H1 (cell line): ENCODE data around the gene NEB. TPM values are rescaled to one million over a fixed set of nuclear protein-coding genes. Genes with fewer than 3 reads are reported as not detected.
"Not testable (repeated sequence)": the region's sequence is repeated elsewhere in the genome, so short reads cannot be mapped to it uniquely, and the experiment has no call there.

Experiments used
- CTCF ChIA-PET: fragments of 300-600 bp; sonication (Branson Sonifier 250); formaldehyde crosslinking; loops from one replicate; lab custom pipeline; 2021; ENCODE audit not compliant: partially characterized antibody; lab: Charles Lee
- POLR2A ChIA-PET: fragments of 300-600 bp; sonication (Branson Sonifier 250); formaldehyde crosslinking; loops from one replicate; lab custom pipeline; 2021; ENCODE audit warnings: inconsistent platforms; ENCODE audit not compliant: partially characterized antibody; lab: Charles Lee
- DNase-seq, 2 experiments: peaks; one replicate each; pipeline versions ENCODE4 v3.0.0 to v3.0.0-alpha.2; 2010 to 2022; ENCODE audit warnings: low spot score in 2 of 2, low read depth in 1 of 2, mixed read lengths in 1 of 2
- FAIRE-seq: peaks from 2 replicates; lab custom pipeline; 2011; peaks lifted over from hg19 to GRCh38; lab: Jason Lieb, UNC
- H2AFZ ChIP-seq: 2 replicates; pipeline ENCODE4 v1.8.1; 2012; ENCODE audit warnings: low read length, inconsistent platforms
- H2AK5ac ChIP-seq: 2 replicates; pipeline ENCODE4 v1.6.1; 2013; ENCODE audit warnings: low read depth, low read length
- H2BK120ac ChIP-seq: replicated peaks from 2 replicates; pipeline ENCODE3; 2013; ENCODE audit warnings: low read depth, low read length, inconsistent platforms
- H2BK12ac ChIP-seq: 2 replicates; pipeline ENCODE4 v1.6.1; 2013; ENCODE audit warnings: low read depth, low read length
- H2BK15ac ChIP-seq: 2 replicates; pipeline ENCODE4 v1.6.1; 2013; ENCODE audit warnings: low read length
- H2BK20ac ChIP-seq: 2 replicates; pipeline ENCODE4 v1.6.1; 2013; ENCODE audit warnings: low read length
- H2BK5ac ChIP-seq: 2 replicates; pipeline ENCODE4 v1.6.1; 2013; ENCODE audit warnings: low read depth, low read length
- H3K14ac ChIP-seq: 2 replicates; pipeline ENCODE4 v1.6.1; 2013; ENCODE audit warnings: inconsistent platforms; ENCODE audit not compliant: insufficient read length
- H3K18ac ChIP-seq: 2 replicates; pipeline ENCODE4 v1.6.1; 2013; ENCODE audit warnings: low read length; ENCODE audit errors: extremely low read depth
- H3K23ac ChIP-seq: 2 replicates; pipeline ENCODE4 v1.6.1; 2013; ENCODE audit warnings: inconsistent platforms; ENCODE audit not compliant: insufficient read length
- H3K23me2 ChIP-seq: 2 replicates; pipeline ENCODE4 v1.6.1; 2013; ENCODE audit warnings: low read depth, low read length
- H3K27ac ChIP-seq: 2 replicates; pipeline ENCODE4 v1.6.1; 2011; ENCODE audit warnings: low read depth, low read length, inconsistent platforms
- H3K27me3 ChIP-seq, 4 experiments: replicated peaks in 1 of 4; 1 replicate in 1 of 4; 2 replicates in 3 of 4; pipeline versions ENCODE4 v1.6.1 to v1.8.1; 2011 to 2013; ENCODE audit warnings: low read length in 3 of 4, mild to moderate bottlenecking in 3 of 4, inconsistent platforms in 2 of 4, mixed read lengths in 2 of 4, moderate library complexity in 1 of 4; ENCODE audit not compliant: control insufficient read depth in 3 of 4, insufficient read depth in 3 of 4; ENCODE audit errors: extremely low read depth in 1 of 4
- H3K36me3 ChIP-seq, 4 experiments: 2 replicates each; pipeline versions ENCODE4 v1.6.1 to v1.8.1; 2011 to 2013; ENCODE audit warnings: mild to moderate bottlenecking in 4 of 4, low read length in 3 of 4, moderate library complexity in 2 of 4, control low read depth in 1 of 4, inconsistent platforms in 1 of 4; ENCODE audit not compliant: insufficient read depth in 4 of 4, control insufficient read depth in 2 of 4
- H3K4ac ChIP-seq: replicated peaks from 2 replicates; pipeline ENCODE3; 2013; ENCODE audit warnings: low read length, low read depth, mixed read lengths, inconsistent platforms; ENCODE audit not compliant: insufficient read length
- H3K4me1 ChIP-seq, 4 experiments: replicated peaks in 1 of 4; 1 replicate in 1 of 4; 2 replicates in 3 of 4; pipeline versions ENCODE4 v1.6.1 to v1.8.1; 2011 to 2013; ENCODE audit warnings: low read length in 3 of 4, inconsistent platforms in 2 of 4, mixed read lengths in 1 of 4; ENCODE audit not compliant: insufficient read depth in 4 of 4, control insufficient read depth in 3 of 4
- H3K4me2 ChIP-seq, 2 experiments: 2 replicates each; pipeline versions ENCODE4 v1.6.1 to v1.8.1; 2011 to 2013; ENCODE audit warnings: low read depth in 2 of 2, low read length in 2 of 2, control low read depth in 1 of 2, inconsistent platforms in 1 of 2, mild to moderate bottlenecking in 1 of 2; ENCODE audit not compliant: insufficient read depth in 1 of 2
- H3K4me3 ChIP-seq, 4 experiments: fragments of 200-600, 300-600 bp in 1 of 4; sonication (generic), shearing (Covaris generic), sonication (Bioruptor Twin) in 1 of 4; 2 replicates each; pipeline versions ENCODE4 v1.5.1 to v1.8.1; 2011 to 2016; ENCODE audit warnings: low read length in 4 of 4, low read depth in 3 of 4, control low read depth in 2 of 4, inconsistent platforms in 2 of 4, mild to moderate bottlenecking in 2 of 4, mixed read lengths in 1 of 4, moderate library complexity in 1 of 4; ENCODE audit not compliant: insufficient read depth in 2 of 4; ENCODE audit errors: extremely low read depth in 1 of 4
- H3K56ac ChIP-seq: replicated peaks from 2 replicates; pipeline ENCODE3; 2013; ENCODE audit warnings: low read depth, mild to moderate bottlenecking, mixed read lengths, low read length, inconsistent platforms; ENCODE audit not compliant: insufficient read length
- H3K79me1 ChIP-seq: 2 replicates; pipeline ENCODE4 v1.6.1; 2013; ENCODE audit warnings: low read depth, low read length, control low read depth
- H3K79me2 ChIP-seq, 2 experiments: 2 replicates each; pipeline versions ENCODE4 v1.6.1 to v1.8.1; 2012 to 2013; ENCODE audit warnings: low read length in 2 of 2, mild to moderate bottlenecking in 2 of 2, inconsistent platforms in 1 of 2; ENCODE audit not compliant: insufficient read depth in 2 of 2, control insufficient read depth in 1 of 2
- H3K9ac ChIP-seq, 4 experiments: replicated peaks in 1 of 4; 1 replicate in 1 of 4; 2 replicates in 3 of 4; pipeline versions ENCODE4 v1.6.1 to v1.8.1; 2011 to 2013; ENCODE audit warnings: low read depth in 3 of 4, low read length in 3 of 4, control low read depth in 2 of 4, mild to moderate bottlenecking in 2 of 4, moderate library complexity in 2 of 4, inconsistent platforms in 1 of 4; ENCODE audit errors: extremely low read depth in 1 of 4
- H3K9me3 ChIP-seq, 2 experiments: 2 replicates each; pipeline versions ENCODE4 v1.6.1 to v1.8.1; 2012 to 2013; ENCODE audit warnings: mild to moderate bottlenecking in 2 of 2, moderate library complexity in 2 of 2, control low read depth in 1 of 2, inconsistent platforms in 1 of 2, low read depth in 1 of 2, low read length in 1 of 2, mixed read lengths in 1 of 2; ENCODE audit not compliant: insufficient read depth in 2 of 2
- H4K20me1 ChIP-seq, 2 experiments: replicated peaks in 1 of 2; 2 replicates each; pipeline versions ENCODE3 to v1.8.1; 2011 to 2013; ENCODE audit warnings: inconsistent platforms in 2 of 2, low read length in 2 of 2, mild to moderate bottlenecking in 1 of 2; ENCODE audit not compliant: insufficient read depth in 2 of 2, control insufficient read depth in 1 of 2
- H4K5ac ChIP-seq: 2 replicates; pipeline ENCODE4 v1.6.1; 2013; ENCODE audit warnings: low read length, low read depth, mixed read lengths, inconsistent platforms; ENCODE audit not compliant: insufficient read length
- H4K8ac ChIP-seq: 2 replicates; pipeline ENCODE4 v1.8.0; 2013; ENCODE audit warnings: mild to moderate bottlenecking, moderate library complexity, low read length, inconsistent platforms; ENCODE audit not compliant: insufficient read depth; ENCODE audit errors: extremely low read depth
- H4K91ac ChIP-seq: replicated peaks from 2 replicates; pipeline ENCODE3; 2013; ENCODE audit warnings: low read length, mixed read lengths, inconsistent platforms; ENCODE audit not compliant: insufficient read length
- WGBS, 2 experiments: shearing (Covaris generic) in 1 of 2; methylation state at CpG; one replicate each; pipeline versions ENCODE4 v1.1.6 to v1.1.7; 2013 to 2015; ENCODE audit warnings: low lambda C conversion rate in 2 of 2, mixed read lengths in 2 of 2, inconsistent platforms in 1 of 2, low coverage in 1 of 2, missing lambda C conversion rate in 1 of 2; ENCODE audit not compliant: insufficient replicate concordance in 2 of 2, insufficient coverage in 1 of 2, insufficient read length in 1 of 2; ENCODE audit errors: extremely low coverage in 1 of 2, missing lambda C conversion rate in 1 of 2; 5-methylcytosine and 5-hydroxymethylcytosine counted together
- polyA plus RNA-seq, 7 experiments: library from polyadenylated mRNA; depleted of rRNA in 3 of 7; stranded (reverse) in 5 of 7; unstranded in 2 of 7; fragments of >200 nt in 5 of 7; fragments of 200-250 nt in 2 of 7; gene quantifications; 1 replicate in 5 of 7; 2 replicates in 1 of 7; 4 replicates in 1 of 7; pipeline versions ENCODE4 v1.2.1 to v1.2.3, GENCODE V29; 2011 to 2013; ENCODE audit warnings: missing spikeins in 2 of 7, mixed read lengths in 2 of 7
- total RNA-seq: library from RNA; stranded (reverse); fragmentation: NEBNext Ultra II Directional; extraction: Animal tissue kit (Norgen Biotek cat#: 25700); gene quantifications from 2 replicates; pipeline ENCODE4 v1.2.1, GENCODE V29; 2021

Gene NEB
- total and polyA plus RNA-seq, 2 of the 8 experiments (the other 6 are each of a cell fraction or from before 2014, with no cell fraction given), result 1.4 to 2.5 TPM

GRCh38 chr2:151607459-151608424 lies 126.5 kb downstream of the NEB start:
- DNase-seq, H3K4ac ChIP-seq, H3K4me1 ChIP-seq, H3K14ac ChIP-seq, H3K4me3 ChIP-seq, H3K18ac ChIP-seq, H4K91ac ChIP-seq, H2BK15ac ChIP-seq, H3K79me2 ChIP-seq, H3K23me2 ChIP-seq, H2BK120ac ChIP-seq, H3K9ac ChIP-seq, H3K36me3 ChIP-seq, H3K4me2 ChIP-seq, H3K27ac ChIP-seq, H3K79me1 ChIP-seq, H2AK5ac ChIP-seq, POLR2A ChIA-PET, H4K8ac ChIP-seq, H2BK5ac ChIP-seq, H2BK12ac ChIP-seq, FAIRE-seq, H3K23ac ChIP-seq, H2AFZ ChIP-seq, H3K27me3 ChIP-seq, H3K56ac ChIP-seq, H4K5ac ChIP-seq, H4K20me1 ChIP-seq, H2BK20ac ChIP-seq, CTCF ChIA-PET, H3K9me3 ChIP-seq: not testable (repeated sequence)
- WGBS, 2 experiments, result 97% methylated on average over 2 of the region's 6 CpGs; no CpG with 5 or more reads in 1 of the 2 experiments
